Lung (tissue), 12 donors: ENCODE measurements around the gene ENHO. TPM values are rescaled to one million over a fixed set of nuclear protein-coding genes. Genes with fewer than 3 reads are reported as not detected.

ENCODE experiments used
- ATAC-seq: fragments of 200-7000 bp; cut with Tn5 transposase; one replicate; pipeline ENCODE4 v1.9.1; 2020; ENCODE audit warnings: moderate number of reproducible peaks; ENCODE audit not compliant: insufficient read depth, low FRiP score
- DNase-seq, 3 donors: peaks; one replicate each; pipeline ENCODE4 v3.0.0-alpha.2; 2013 to 2017
- H3K27ac ChIP-seq, 2 donors: one replicate each; pipeline ENCODE4 v1.5.1; 2013; ENCODE audit warnings: mild to moderate bottlenecking in 2 of 2, moderate library complexity in 2 of 2, control low read depth in 1 of 2, inconsistent platforms in 1 of 2, low read depth in 1 of 2, low read length in 1 of 2
- H3K27me3 ChIP-seq, 3 donors: one replicate each; pipeline ENCODE4 v1.5.1; 2013; ENCODE audit warnings: low read length in 2 of 3; ENCODE audit not compliant: control insufficient read depth in 3 of 3, insufficient read depth in 3 of 3
- H3K36me3 ChIP-seq, 4 donors: one replicate each; pipeline ENCODE4 v1.5.1; 2013; ENCODE audit warnings: low read length in 4 of 4, mild to moderate bottlenecking in 1 of 4, moderate library complexity in 1 of 4; ENCODE audit not compliant: control insufficient read depth in 4 of 4, insufficient read depth in 4 of 4
- H3K4me1 ChIP-seq, 5 donors: one replicate each; pipeline ENCODE4 v1.5.1; 2013; ENCODE audit warnings: low read length in 5 of 5, mild to moderate bottlenecking in 2 of 5, moderate library complexity in 1 of 5; ENCODE audit not compliant: control insufficient read depth in 5 of 5, insufficient read depth in 5 of 5
- H3K4me3 ChIP-seq: one replicate; pipeline ENCODE4 v1.5.1; 2013; ENCODE audit warnings: mild to moderate bottlenecking, control low read depth, moderate library complexity
- H3K9ac ChIP-seq, 2 donors: one replicate each; pipeline ENCODE4 v1.5.1; 2013; ENCODE audit warnings: low read length in 2 of 2, control low read depth in 1 of 2; ENCODE audit not compliant: insufficient read depth in 1 of 2
- H3K9me3 ChIP-seq, 4 donors: one replicate each; pipeline ENCODE4 v1.5.1; 2013; ENCODE audit warnings: low read length in 3 of 4, mild to moderate bottlenecking in 1 of 4, moderate library complexity in 1 of 4; ENCODE audit not compliant: control insufficient read depth in 4 of 4, insufficient read depth in 3 of 4
- WGBS, 2 donors: extraction: QIAGEN DNeasy Blood & Tissue Kit; methylation state at CpG; one replicate each; pipeline ENCODE4 v1.1.7; 2013; 5-methylcytosine and 5-hydroxymethylcytosine counted together
- polyA plus RNA-seq, 2 donors: library from polyadenylated mRNA; stranded (reverse); fragments of 200-250 nt; gene quantifications; one replicate each; pipeline ENCODE4 v1.2.1, GENCODE V29; 2013
- total RNA-seq, 2 donors: library from RNA; depleted of rRNA in 1 of 2; stranded (reverse); fragments of >200 nt in 1 of 2; gene quantifications; one replicate each; pipeline ENCODE4 v1.2.1, GENCODE V29; 2014 to 2021
- TF ChIP-seq, protein P1 (sequence below): IDR thresholded peaks from 2 replicates; pipeline ENCODE4 v1.5.1; 2012; ENCODE audit warnings: mild to moderate bottlenecking; ENCODE audit errors: control extremely low read depth, extremely low read depth
- donor health status: control.
- donor health status: control.
- donor health status: Bipolar disorder and iron deficiency.
- donor health status: healthy.
- donor health status: DM: yes; HTN: yes; CAD: no.

Gene ENHO
- total and polyA plus RNA-seq, 4 donors: 0.29 to 1.4 (median 0.70) TPM

GRCh38 chr9:34546102-34546833 is 23.5 kb upstream of the ENHO start:
- no peaks in the 10 kb centered on the region for H3K9me3 ChIP-seq
- no peak overlapping the region for H3K27ac ChIP-seq
- 76 to 88% methylated on average over 7 of the region's 7 CpGs for WGBS, 2 donors
- H3K36me3 ChIP-seq: no peaks in the 10 kb centered on the region
- DNase-seq: no peak
- ATAC-seq: no peak
- peaks cover 0 to 5% (median 0%) of the 10 kb centered on the region in 3 donors for H3K27me3 ChIP-seq
- TF ChIP-seq, protein P1, sequence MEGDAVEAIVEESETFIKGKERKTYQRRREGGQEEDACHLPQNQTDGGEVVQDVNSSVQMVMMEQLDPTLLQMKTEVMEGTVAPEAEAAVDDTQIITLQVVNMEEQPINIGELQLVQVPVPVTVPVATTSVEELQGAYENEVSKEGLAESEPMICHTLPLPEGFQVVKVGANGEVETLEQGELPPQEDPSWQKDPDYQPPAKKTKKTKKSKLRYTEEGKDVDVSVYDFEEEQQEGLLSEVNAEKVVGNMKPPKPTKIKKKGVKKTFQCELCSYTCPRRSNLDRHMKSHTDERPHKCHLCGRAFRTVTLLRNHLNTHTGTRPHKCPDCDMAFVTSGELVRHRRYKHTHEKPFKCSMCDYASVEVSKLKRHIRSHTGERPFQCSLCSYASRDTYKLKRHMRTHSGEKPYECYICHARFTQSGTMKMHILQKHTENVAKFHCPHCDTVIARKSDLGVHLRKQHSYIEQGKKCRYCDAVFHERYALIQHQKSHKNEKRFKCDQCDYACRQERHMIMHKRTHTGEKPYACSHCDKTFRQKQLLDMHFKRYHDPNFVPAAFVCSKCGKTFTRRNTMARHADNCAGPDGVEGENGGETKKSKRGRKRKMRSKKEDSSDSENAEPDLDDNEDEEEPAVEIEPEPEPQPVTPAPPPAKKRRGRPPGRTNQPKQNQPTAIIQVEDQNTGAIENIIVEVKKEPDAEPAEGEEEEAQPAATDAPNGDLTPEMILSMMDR: no peak
- H3K9ac ChIP-seq: no peak overlapping the region
- H3K4me1 ChIP-seq: peaks cover 0 to 6% (median 0%) of the 10 kb centered on the region in 5 donors
- no peak overlapping the region for H3K4me3 ChIP-seq

GRCh38 chr9:34545497-34545896 is 22.7 kb upstream of the ENHO start:
- Histone ChIP-seq H3K9me3 (no peaks in the 10 kb centered on the region), H3K9ac (no peak overlapping the region), H3K4me3 (no peak overlapping the region), H3K4me1 (peaks cover 0 to 6% (median 0%) of the 10 kb centered on the region in 5 donors), H3K27me3 (peaks cover 0 to 5% (median 0%) of the 10 kb centered on the region in 3 donors), H3K36me3 (no peaks in the 10 kb centered on the region), H3K27ac (no peak overlapping the region)
- ATAC-seq (no peak), DNase-seq (no peak)
- TF ChIP-seq, protein P1: no peak
- WGBS, 2 donors: 89 to 91% methylated on average over 6 of the region's 6 CpGs

DNA sequence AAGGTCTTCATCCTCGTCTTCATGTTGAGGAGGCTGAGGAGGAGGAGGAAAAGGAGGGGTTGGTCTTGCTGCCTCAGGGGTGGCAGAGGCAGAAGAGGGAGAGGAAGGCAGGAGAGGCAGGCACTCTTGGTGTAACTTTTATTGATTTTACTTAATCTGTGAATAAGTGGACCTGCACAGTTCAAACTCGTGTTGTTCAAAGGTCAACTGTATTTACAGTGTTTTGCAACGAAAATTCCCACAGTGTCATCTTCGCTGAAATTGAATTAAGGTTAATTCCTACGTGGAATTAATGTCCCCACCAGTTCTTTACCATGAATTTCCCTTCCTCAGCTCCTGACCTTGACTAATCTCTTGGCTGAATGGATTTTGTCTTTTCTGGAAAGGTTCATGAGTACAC is 21.2 kb upstream of the ENHO start:
- H3K4me3 ChIP-seq: no peak overlapping the region
- peaks cover 0 to 5% (median 0%) of the 10 kb centered on the region in 3 donors for H3K27me3 ChIP-seq
- ATAC-seq (no peak), DNase-seq (no peak)
- TF ChIP-seq, protein P1: no peak
- H3K4me1 ChIP-seq: peaks cover 0 to 6% (median 0%) of the 10 kb centered on the region in 5 donors
- WGBS, 2 donors: 56 to 74% methylated on average over 5 of the region's 5 CpGs
- H3K9ac ChIP-seq: no peak overlapping the region
- H3K9me3 ChIP-seq: no peaks in the 10 kb centered on the region
- no peak overlapping the region for H3K27ac ChIP-seq
- H3K36me3 ChIP-seq: no peaks in the 10 kb centered on the region
